ENCODE data around the gene TSPAN31.

The TSPAN31 gene

GRCh38 chr12:57725851-57726150 lies 19.0 kb upstream of the TSPAN31 start:
- POLR2A ChIA-PET = interaction anchor here (0.6 to 2.9 kb wide), 10 partner anchors 8 to 206 kb away, joined by 3 to 29 read pairs (median 3); partner anchors contain the start of genes ARHGEF25, CDK4, DDIT3 and TSPAN31
- CTCF ChIA-PET = interaction anchor here (0.5 to 1.7 kb wide), 11 partner anchors 10 to 142 kb away, joined by 3 to 25 read pairs (median 4); no protein-coding TSS in a partner anchor
- no peak for TF ChIP-seq CTBP1 (IDR thresholded peaks at IDR 0.05; ENCODE audit: borderline replicate concordance)
- peak; percentile 80; the same call in 1 of the 2 replicates for TF ChIP-seq L3MBTL2 (conservative IDR thresholded peaks at IDR 0.05)
- no peak for DNase-seq (ENCODE audit: extremely low spot score)

GRCh38 chr12:57726151-57726883 lies 18.5 kb upstream of the TSPAN31 start:
- TF ChIP-seq L3MBTL2 (conservative IDR thresholded peaks at IDR 0.05) (peak; percentile 34; the same call in 1 of the 2 replicates), ARNT (IDR thresholded peaks at IDR 0.05) (no peak), SP1 (IDR thresholded peaks at IDR 0.05) (no peak)
- DNase-seq (ENCODE audit: extremely low spot score) = peak; percentile 92
- ChIA-PET POLR2A (interaction anchor here (0.5 to 2.9 kb wide), 12 partner anchors 8 to 206 kb away, joined by 3 to 29 read pairs (median 3); partner anchors contain the start of genes ARHGEF25, CDK4, DDIT3 and EEF1AKMT3), CTCF (interaction anchor here (0.5 to 1.7 kb wide), 13 partner anchors 9 to 143 kb away, joined by 3 to 25 read pairs (median 4); partner anchors contain the start of gene PIP4K2C)

DNA sequence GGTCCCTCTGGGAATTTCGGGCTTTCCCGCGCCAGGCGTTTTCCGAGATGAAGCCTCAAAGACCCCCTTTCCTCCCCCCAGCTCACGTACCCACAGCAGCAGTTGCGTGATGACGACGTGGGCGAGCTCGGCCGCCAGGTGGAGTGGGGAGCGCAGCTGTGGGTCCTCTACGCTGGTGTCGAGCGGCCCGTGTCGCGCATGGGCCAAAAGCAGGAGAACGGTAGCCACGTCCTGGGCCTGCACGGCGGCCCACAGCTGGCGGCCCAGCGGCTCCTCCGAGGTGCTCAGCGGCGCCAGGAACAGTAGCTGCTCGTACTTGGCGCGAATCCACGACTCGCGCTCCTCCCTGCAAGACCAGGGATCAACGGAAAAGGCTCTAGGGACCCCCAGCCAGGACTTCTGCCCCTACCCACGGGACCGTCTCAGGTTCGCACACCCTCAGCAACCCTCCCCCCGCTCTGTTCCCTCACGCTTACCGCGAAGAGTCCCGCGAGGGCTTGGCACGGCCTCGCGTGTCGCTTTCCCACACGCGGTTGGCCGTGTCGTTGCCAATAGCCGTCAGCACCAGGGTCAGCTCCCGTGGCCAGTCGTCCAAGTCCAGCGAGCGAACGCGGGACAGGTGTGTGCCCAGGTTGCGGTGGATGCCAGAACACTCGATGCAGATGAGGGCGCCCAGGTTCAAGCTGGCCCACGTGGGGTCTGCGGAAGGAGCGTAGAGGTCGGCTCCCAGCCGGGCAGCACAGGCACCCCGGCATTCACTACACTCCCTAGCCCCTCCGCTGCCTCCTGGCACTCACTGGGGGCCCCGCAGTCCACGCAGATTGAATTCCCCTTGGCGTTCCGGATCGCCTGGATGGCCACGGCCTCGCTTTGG lies 17.7 kb upstream of the TSPAN31 start:
- CTCF ChIA-PET = interaction anchor here (0.9 to 1.7 kb wide), 5 partner anchors 9 to 137 kb away, joined by 3 to 25 read pairs (median 4); partner anchors contain the start of gene PIP4K2C
- POLR2A ChIA-PET = interaction anchor here (1.4 to 2.9 kb wide), 5 partner anchors 9 to 45 kb away, joined by 3 to 29 read pairs (median 11); partner anchors contain the start of genes CDK4, EEF1AKMT3, METTL1 and TSPAN31
- no peak for TF ChIP-seq CTBP1 (IDR thresholded peaks at IDR 0.05; ENCODE audit: borderline replicate concordance)
- TF ChIP-seq HDGF (IDR thresholded peaks at IDR 0.05; ENCODE audit: borderline replicate concordance) = no peak
- TF ChIP-seq NFRKB (IDR thresholded peaks at IDR 0.05) = no peak
- TF ChIP-seq ELF4 (IDR thresholded peaks at IDR 0.05) = no peak
- no peak for TF ChIP-seq FOXA1 (IDR thresholded peaks at IDR 0.05)
- TF ChIP-seq SUZ12 (IDR thresholded peaks at IDR 0.05) = no peak
- TF ChIP-seq FOXM1 (IDR thresholded peaks at IDR 0.05; ENCODE audit: borderline replicate concordance) = no peak
- no peak for TF ChIP-seq BHLHE40 (IDR thresholded peaks at IDR 0.05; ENCODE audit: borderline replicate concordance)
- TF ChIP-seq ZNF384 (IDR thresholded peaks at IDR 0.05) = no peak
- TF ChIP-seq LEF1 (IDR thresholded peaks at IDR 0.05; ENCODE audit: borderline replicate concordance) = no peak
- no peak for TF ChIP-seq L3MBTL2 (conservative IDR thresholded peaks at IDR 0.05)
- TF ChIP-seq SP1 (IDR thresholded peaks at IDR 0.05) = no peak
- TF ChIP-seq, protein P1, sequence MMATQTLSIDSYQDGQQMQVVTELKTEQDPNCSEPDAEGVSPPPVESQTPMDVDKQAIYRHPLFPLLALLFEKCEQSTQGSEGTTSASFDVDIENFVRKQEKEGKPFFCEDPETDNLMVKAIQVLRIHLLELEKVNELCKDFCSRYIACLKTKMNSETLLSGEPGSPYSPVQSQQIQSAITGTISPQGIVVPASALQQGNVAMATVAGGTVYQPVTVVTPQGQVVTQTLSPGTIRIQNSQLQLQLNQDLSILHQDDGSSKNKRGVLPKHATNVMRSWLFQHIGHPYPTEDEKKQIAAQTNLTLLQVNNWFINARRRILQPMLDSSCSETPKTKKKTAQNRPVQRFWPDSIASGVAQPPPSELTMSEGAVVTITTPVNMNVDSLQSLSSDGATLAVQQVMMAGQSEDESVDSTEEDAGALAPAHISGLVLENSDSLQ (IDR thresholded peaks at IDR 0.05) = no peak
- TF ChIP-seq FOXK2 (IDR thresholded peaks at IDR 0.05) = no peak
- no peak for TF ChIP-seq TARDBP (IDR thresholded peaks at IDR 0.05)
- TF ChIP-seq ARNT (IDR thresholded peaks at IDR 0.05) = no peak
- DNase-seq (ENCODE audit: extremely low spot score) = no peak

DNA sequence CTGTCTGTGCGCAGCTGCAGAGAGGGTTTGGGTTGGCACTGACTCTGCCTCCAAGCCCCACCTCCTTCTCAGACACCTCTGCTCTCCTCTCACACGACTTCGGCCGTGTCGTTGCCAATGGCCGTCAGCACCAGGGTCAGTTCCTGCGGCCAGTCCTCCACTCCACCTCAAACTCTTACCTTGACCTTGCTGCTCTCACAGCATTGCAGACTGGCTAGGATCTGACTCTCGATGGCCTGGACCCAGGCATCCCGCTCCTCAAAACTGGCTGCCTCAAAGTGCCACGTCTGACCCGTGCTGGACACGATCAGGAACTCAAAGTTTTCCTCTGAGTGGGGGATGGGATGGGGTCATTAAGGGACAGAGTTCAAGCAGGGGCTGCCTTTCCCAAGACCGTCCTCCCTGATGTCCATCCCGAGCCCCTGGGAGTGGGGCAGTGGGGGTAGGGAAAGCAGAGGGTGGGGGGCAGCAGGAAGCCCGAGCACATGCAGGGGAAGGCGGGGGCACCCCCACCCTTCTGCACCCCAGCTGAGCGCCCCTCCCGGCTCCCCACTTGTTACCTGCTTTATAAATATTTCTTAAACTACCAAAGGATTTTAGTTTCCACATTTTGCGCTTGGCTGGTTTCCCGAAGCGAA lies 17.0 kb upstream of the TSPAN31 start:
- TF ChIP-seq SUZ12 (IDR thresholded peaks at IDR 0.05) = no peak
- no peak for TF ChIP-seq ZNF384 (IDR thresholded peaks at IDR 0.05)
- no peak for TF ChIP-seq BHLHE40 (IDR thresholded peaks at IDR 0.05; ENCODE audit: borderline replicate concordance)
- TF ChIP-seq HDGF (IDR thresholded peaks at IDR 0.05; ENCODE audit: borderline replicate concordance) = no peak
- no peak for TF ChIP-seq L3MBTL2 (conservative IDR thresholded peaks at IDR 0.05)
- no peak for TF ChIP-seq SP1 (IDR thresholded peaks at IDR 0.05)
- TF ChIP-seq NFRKB (IDR thresholded peaks at IDR 0.05) = no peak
- no peak for TF ChIP-seq TARDBP (IDR thresholded peaks at IDR 0.05)
- no peak for TF ChIP-seq ARNT (IDR thresholded peaks at IDR 0.05)
- TF ChIP-seq FOXA1 (IDR thresholded peaks at IDR 0.05) = no peak
- TF ChIP-seq FOXM1 (IDR thresholded peaks at IDR 0.05; ENCODE audit: borderline replicate concordance) = no peak
- no peak for TF ChIP-seq FOXK2 (IDR thresholded peaks at IDR 0.05)
- TF ChIP-seq, protein P1 (IDR thresholded peaks at IDR 0.05) = no peak
- ChIA-PET CTCF (no interaction called here), POLR2A (interaction anchor here (2.4 to 2.9 kb wide), 3 partner anchors 8 to 24 kb away, joined by 11 to 29 read pairs (median 23); partner anchors contain the start of genes CDK4 and TSPAN31)
- DNase-seq (ENCODE audit: extremely low spot score) = no peak

DNA sequence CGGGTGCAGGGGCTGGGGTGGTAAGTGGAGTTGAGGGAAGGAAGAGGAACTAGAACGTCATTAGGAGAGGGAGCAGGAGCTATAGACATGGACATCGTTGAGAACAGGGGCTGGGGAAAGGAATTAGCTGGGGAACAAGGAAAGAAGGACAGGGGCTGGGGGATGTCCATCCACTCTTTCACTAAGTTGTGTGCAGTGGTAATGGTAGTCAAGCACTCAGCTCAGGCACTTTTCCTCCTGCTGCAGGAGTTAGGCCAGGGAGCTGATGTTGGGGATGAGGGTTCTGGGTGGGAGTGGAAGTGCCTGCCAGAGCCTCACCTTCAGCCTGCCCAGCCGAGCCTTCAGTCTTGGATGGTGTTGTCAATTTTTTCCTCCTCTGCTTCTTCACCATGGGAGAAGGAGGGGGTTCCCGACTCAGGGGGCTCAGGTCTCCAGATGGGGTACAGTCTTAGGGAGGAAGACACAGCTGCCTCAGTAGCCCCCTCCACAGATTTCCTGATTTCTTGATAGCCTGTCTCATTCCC lies 15.5 kb upstream of the TSPAN31 start:
- POLR2A ChIA-PET = no interaction called here
- CTCF ChIA-PET = no interaction called here
- TF ChIP-seq FOXM1 (IDR thresholded peaks at IDR 0.05; ENCODE audit: borderline replicate concordance) (no peak), FOXK2 (IDR thresholded peaks at IDR 0.05) (no peak), ELF4 (IDR thresholded peaks at IDR 0.05) (no peak), NFRKB (IDR thresholded peaks at IDR 0.05) (no peak), HDGF (IDR thresholded peaks at IDR 0.05; ENCODE audit: borderline replicate concordance) (no peak), TARDBP (IDR thresholded peaks at IDR 0.05) (no peak), ARNT (IDR thresholded peaks at IDR 0.05) (no peak), L3MBTL2 (conservative IDR thresholded peaks at IDR 0.05) (no peak), BHLHE40 (IDR thresholded peaks at IDR 0.05; ENCODE audit: borderline replicate concordance) (no peak), LEF1 (IDR thresholded peaks at IDR 0.05; ENCODE audit: borderline replicate concordance) (no peak)
- TF ChIP-seq, protein P1 (IDR thresholded peaks at IDR 0.05) = no peak
- no peak for DNase-seq (ENCODE audit: extremely low spot score)
